Adrenal gland (tissue), 12 donors: ENCODE measurements around the gene NIPAL3. TPM values are rescaled to one million over a fixed set of nuclear protein-coding genes. Genes with fewer than 3 reads are reported as not detected.
"Not testable (repeated sequence)": the region's sequence is repeated elsewhere in the genome, so short reads cannot be mapped to it uniquely, and the experiment has no call there.

Experiments used
- DNase-seq, 7 donors: peaks; one replicate each; pipeline ENCODE4 v3.0.0-alpha.2; 2019 to 2020
- H3K27ac ChIP-seq, 5 donors: fragments of 200-600 bp; sonication (generic) in 4 of 5; 1 replicate in 3 of 5; 2 replicates in 2 of 5; pipeline versions ENCODE4 v1.5.1 to v1.8.0; 2016 to 2020; ENCODE audit warnings: mild to moderate bottlenecking in 1 of 5
- H3K27me3 ChIP-seq: fragments of 200-600 bp; 2 replicates; pipeline ENCODE4 v1.8.0; 2021
- H3K36me3 ChIP-seq, 2 donors: fragments of 200-600 bp; replicated peaks in 1 of 2; 1 replicate in 1 of 2; 2 replicates in 1 of 2; pipeline versions ENCODE4 v1.5.1 to v1.8.0; 2018 to 2022
- H3K4me1 ChIP-seq, 2 donors: fragments of 200-600 bp; replicated peaks in 1 of 2; 1 replicate in 1 of 2; 2 replicates in 1 of 2; pipeline versions ENCODE4 v1.5.1 to v1.8.0; 2018 to 2021
- H3K4me3 ChIP-seq, 4 donors: fragments of 200-600 bp; sonication (generic) in 3 of 4; one replicate each; pipeline ENCODE4 v1.5.1; 2016 to 2018
- H3K9me3 ChIP-seq, 3 donors: fragments of 200-600 bp; sonication (generic) in 1 of 3; replicated peaks in 1 of 3; 1 replicate in 2 of 3; 2 replicates in 1 of 3; pipeline versions ENCODE4 v1.5.1 to v1.8.0; 2016 to 2021
- POLR2A ChIP-seq, 2 donors: fragments of 450-650 bp; IDR thresholded peaks; one replicate each; pipeline ENCODE4 v1.6.1; 2017; ENCODE audit warnings: antibody characterized with exemption in 2 of 2, mild to moderate bottlenecking in 2 of 2, moderate library complexity in 1 of 2
- WGBS, 4 donors: extraction: QIAGEN DNeasy Blood & Tissue Kit in 2 of 4; methylation state at CpG; one replicate each; pipeline versions ENCODE4 v1.1.5 to v1.1.7; 2013 to 2017; 5-methylcytosine and 5-hydroxymethylcytosine counted together
- intact Hi-C, 2 donors: fragments of 100-400 bp; cut with DNase I; formaldehyde crosslinking; loops; one replicate each; pipeline versions ENCODE4 v1.14.1 to v1.15.0; 2022 to 2023
- polyA plus RNA-seq, 3 donors: library from polyadenylated mRNA; stranded (reverse); fragments of 200-250 nt in 2 of 3; fragments of 350-450 nt in 1 of 3; fragmentation: Illumina TruSeq in 1 of 3; extraction: RNeasy Lipid Tissue Mini Kit (QIAGEN cat#74804) in 1 of 3; gene quantifications; one replicate each; pipeline ENCODE4 v1.2.3, GENCODE V29; 2013 to 2014
- total RNA-seq, 9 donors: library from RNA; depleted of rRNA in 4 of 9; stranded (reverse); fragments of >200 nt in 4 of 9; fragments of 120-200 nt in 1 of 9; fragmentation: NEBNext Ultra II Directional in 1 of 9; extraction: Animal tissue kit (Norgen Biotek cat#: 25700) in 1 of 9; gene quantifications; one replicate each; pipeline versions ENCODE4 v1.1.0 to v1.2.4, GENCODE V29; 2013 to 2023
- TF ChIP-seq, protein P1 (sequence below), 6 experiments: fragments of 450-650 bp in 4 of 6; fragments of 200-600 bp in 2 of 6; sonication (generic) in 1 of 6; IDR thresholded peaks; 1 replicate in 5 of 6; 2 replicates in 1 of 6; pipeline versions ENCODE4 v1.5.1 to v1.8.0; 2016 to 2021; ENCODE audit warnings: antibody characterized with exemption in 6 of 6, mild to moderate bottlenecking in 2 of 6, moderate library complexity in 1 of 6
- donor health status: healthy with polysubstance abuse.
- donor health status: Bipolar disorder and iron deficiency.
- donor health status: DM: yes; HTN: yes; CAD: no.
- donor health status: DM: no; HTN: no; CAD: no.
- donor health status: DM: no; HTN: no; CAD: no.
- donor health status: DM: yes; HTN: yes; CAD: no.

Gene NIPAL3
- total and polyA plus RNA-seq, 12 donors = 5.6 to 88.4 (median 28.0) TPM

DNA sequence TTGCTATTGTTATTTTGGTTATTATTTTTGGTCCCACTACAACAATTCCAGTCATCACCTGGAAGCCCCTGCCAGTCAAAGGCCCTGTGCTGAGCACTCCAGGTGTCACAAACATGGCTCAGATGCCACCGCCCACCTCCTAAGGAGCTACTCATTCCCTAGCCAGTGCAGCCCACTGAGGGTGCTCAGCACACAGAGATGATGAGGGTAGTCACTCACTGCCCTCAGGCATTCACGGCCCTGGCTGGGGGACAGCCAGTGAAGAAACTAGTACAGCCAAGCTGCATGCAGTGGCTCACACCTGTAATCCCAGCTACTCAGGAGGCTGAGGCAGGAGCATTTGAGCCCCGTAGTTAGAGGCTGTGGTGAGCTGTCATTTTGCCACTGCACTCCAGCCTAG, 42.3 kb downstream of the NIPAL3 start:
- Histone ChIP-seq H3K27me3 (no peaks in the 10 kb centered on the region), H3K9me3 (no peaks in the 10 kb centered on the region), H3K27ac (no peak overlapping the region), H3K4me3 (no peak overlapping the region), H3K36me3 (peaks cover 0 to 12% of the 10 kb centered on the region in 2 donors), H3K4me1 (no peaks in the 10 kb centered on the region)
- 88 to 100% (median 93%) methylated on average over 2 to 3 of the region's 3 CpGs for WGBS, 4 donors
- intact Hi-C loops = no loop called here
- TF ChIP-seq POLR2A (IDR thresholded peaks at IDR 0.05) = no peak
- TF ChIP-seq, protein P1, sequence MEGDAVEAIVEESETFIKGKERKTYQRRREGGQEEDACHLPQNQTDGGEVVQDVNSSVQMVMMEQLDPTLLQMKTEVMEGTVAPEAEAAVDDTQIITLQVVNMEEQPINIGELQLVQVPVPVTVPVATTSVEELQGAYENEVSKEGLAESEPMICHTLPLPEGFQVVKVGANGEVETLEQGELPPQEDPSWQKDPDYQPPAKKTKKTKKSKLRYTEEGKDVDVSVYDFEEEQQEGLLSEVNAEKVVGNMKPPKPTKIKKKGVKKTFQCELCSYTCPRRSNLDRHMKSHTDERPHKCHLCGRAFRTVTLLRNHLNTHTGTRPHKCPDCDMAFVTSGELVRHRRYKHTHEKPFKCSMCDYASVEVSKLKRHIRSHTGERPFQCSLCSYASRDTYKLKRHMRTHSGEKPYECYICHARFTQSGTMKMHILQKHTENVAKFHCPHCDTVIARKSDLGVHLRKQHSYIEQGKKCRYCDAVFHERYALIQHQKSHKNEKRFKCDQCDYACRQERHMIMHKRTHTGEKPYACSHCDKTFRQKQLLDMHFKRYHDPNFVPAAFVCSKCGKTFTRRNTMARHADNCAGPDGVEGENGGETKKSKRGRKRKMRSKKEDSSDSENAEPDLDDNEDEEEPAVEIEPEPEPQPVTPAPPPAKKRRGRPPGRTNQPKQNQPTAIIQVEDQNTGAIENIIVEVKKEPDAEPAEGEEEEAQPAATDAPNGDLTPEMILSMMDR (IDR thresholded peaks at IDR 0.05) = no peak
- DNase-seq = no peak

DNA sequence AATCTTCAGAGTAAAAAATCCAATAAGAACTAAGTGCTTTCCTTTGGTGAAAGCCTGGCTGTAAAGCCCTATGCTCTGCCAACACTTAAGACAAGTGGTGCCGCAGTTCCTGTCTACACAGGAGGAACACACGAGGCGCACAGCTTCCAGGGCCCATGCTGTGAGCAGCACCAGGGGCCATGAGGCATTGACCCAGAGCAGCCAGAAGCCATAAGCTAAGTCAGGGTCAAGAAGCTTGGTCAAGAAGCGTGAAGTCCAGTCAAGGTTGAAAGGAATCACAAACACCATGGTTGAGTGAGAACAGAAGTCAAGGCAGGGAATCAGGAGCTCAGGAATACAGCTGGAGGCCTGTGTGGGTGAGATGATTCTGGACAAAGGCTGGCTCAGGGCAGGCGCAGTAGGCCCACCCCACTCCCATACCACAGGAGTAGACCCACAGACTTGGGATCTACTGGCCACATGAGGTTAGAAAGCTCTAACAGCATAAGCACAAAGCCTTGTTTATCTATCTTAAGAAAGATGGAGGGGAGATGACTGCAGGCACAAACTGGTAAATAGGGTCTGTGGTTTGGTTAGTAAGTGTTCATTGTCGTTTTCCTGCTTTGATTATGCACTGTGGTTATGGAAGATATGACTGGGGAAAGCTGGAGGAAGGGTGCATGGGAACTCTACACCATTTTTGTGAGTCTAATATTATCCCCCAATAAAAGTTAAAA, 44.1 kb downstream of the NIPAL3 start:
- Histone ChIP-seq H3K4me3 (no peak overlapping the region), H3K27me3 (no peaks in the 10 kb centered on the region), H3K4me1 (no peaks in the 10 kb centered on the region), H3K36me3 (peaks cover 0 to 12% of the 10 kb centered on the region in 2 donors), H3K27ac (no peak overlapping the region), H3K9me3 (no peaks in the 10 kb centered on the region)
- DNase-seq = no peak
- intact Hi-C loops = no loop called here
- TF ChIP-seq, protein P1 (IDR thresholded peaks at IDR 0.05) = no peak
- TF ChIP-seq POLR2A (IDR thresholded peaks at IDR 0.05) = no peak
- WGBS, 4 donors = 92 to 97% (median 97%) methylated on average over 6 of the region's 6 CpGs

DNA sequence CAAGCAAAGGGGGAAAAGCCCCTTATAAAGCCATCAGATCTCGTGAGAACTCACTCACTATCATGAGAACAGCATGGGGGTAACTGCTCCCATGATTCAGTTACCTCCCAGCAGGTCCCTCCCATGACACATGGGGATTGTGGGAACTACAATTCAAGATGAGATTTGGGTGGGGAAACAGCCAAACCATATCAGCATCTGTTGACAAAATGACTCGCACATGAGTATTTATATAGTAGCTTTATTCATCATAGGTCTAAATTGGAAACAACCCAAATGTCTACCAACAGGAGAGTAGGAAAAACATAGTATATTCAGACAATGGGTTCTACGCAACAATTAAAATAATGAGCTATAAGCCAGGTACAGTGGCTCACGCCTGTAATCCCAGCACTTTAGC, 46.5 kb downstream of the NIPAL3 start:
- H3K36me3 ChIP-seq = peaks cover 0 to 12% of the 10 kb centered on the region in 2 donors
- 85 to 94% (median 94%) methylated on average over 4 of the region's 4 CpGs for WGBS, 4 donors
- H3K4me1 ChIP-seq, H3K4me3 ChIP-seq, intact Hi-C loops, H3K9me3 ChIP-seq, H3K27me3 ChIP-seq, H3K27ac ChIP-seq, DNase-seq: not testable (repeated sequence)

DNA sequence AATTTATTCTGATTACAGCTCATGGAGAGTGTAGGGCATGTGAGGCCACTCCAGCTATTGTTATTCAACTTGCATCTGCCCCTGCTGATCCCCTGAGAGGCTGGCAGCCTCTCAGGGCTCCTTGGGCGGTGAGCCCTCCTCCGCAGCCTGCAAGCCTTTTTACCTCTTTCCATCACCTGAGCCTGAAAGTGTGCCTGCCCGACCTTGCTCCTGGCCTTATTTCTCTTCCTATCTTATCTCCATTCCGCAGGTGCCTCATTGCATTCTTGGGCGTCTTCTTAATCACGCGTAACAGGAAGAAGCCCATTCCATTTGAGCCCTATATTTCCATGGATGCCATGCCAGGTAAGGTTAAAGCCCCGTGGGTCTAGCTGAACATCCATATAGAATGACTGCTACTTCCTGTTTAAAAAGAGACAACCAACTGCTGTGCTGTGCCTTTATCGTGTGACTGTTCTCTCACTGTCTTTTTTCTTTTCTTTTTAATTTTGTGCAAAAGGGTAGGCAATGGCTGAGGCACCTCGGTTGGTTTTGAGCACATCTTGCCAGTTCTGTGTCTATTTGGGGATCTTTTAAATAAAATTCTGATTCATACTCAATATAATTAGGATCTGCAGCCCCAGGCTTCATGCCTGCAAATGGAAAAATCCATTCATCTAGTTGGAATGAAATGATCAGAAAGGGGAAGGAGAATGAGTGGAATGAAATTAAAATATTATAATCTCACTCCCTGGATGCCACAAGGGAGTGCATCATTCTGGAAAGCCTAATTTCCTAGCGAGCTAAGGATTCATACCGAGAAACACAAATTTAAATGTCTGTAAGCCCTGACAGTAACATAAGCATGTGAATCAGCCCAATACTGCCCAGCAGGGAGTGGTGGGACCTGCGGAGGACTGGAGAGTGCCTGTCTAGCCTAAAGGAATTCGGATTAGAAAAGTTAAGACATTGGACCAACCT, 48.5 kb downstream of the NIPAL3 start:
- WGBS, 4 donors = 77 to 82% (median 81%) methylated on average over 14 of the region's 14 CpGs

More for the DNA sequence above, 48.5 kb downstream of the NIPAL3 start:
- DNase-seq = no peak
- Histone ChIP-seq H3K36me3 (peaks cover 0 to 8% of the 10 kb centered on the region in 2 donors), H3K4me1 (no peaks in the 10 kb centered on the region), H3K9me3 (no peaks in the 10 kb centered on the region), H3K27me3 (no peaks in the 10 kb centered on the region), H3K4me3 (no peak overlapping the region), H3K27ac (no peak overlapping the region)
- TF ChIP-seq, protein P1 (IDR thresholded peaks at IDR 0.05) = no peak
- TF ChIP-seq POLR2A (IDR thresholded peaks at IDR 0.05) = no peak
- intact Hi-C loops = no loop called here
